Progenitor cell of endocrine pancreas (in vitro differentiated cells): Measurements from ENCODE around the gene SYCE1L. TPM values are rescaled to one million over a fixed set of nuclear protein-coding genes. Genes with fewer than 3 reads are reported as not detected.

Experiments used
- DNase-seq: peaks from one replicate; pipeline ENCODE4 v3.0.0; 2021; ENCODE audit warnings: low spot score; ENCODE audit not compliant: unreplicated experiment
- H3K27ac Mint-ChIP-seq: 2 replicates; pipeline ENCODE4 v1.8.0; 2021; ENCODE audit warnings: mild to moderate bottlenecking, moderate library complexity, mixed read lengths
- H3K27me3 Mint-ChIP-seq: 2 replicates; pipeline ENCODE4 v1.8.0; 2021; ENCODE audit warnings: mixed read lengths
- H3K36me3 Mint-ChIP-seq: 2 replicates; pipeline ENCODE4 v1.8.0; 2022; ENCODE audit warnings: mixed read lengths; ENCODE audit not compliant: insufficient read depth
- H3K4me1 Mint-ChIP-seq: 2 replicates; pipeline ENCODE4 v1.8.0; 2021; ENCODE audit warnings: low read depth, mixed read lengths
- H3K4me3 Mint-ChIP-seq: 2 replicates; pipeline ENCODE4 v1.8.0; 2021; ENCODE audit warnings: low read depth, mild to moderate bottlenecking, moderate library complexity, mixed read lengths
- H3K9me3 Mint-ChIP-seq: 2 replicates; pipeline ENCODE4 v1.8.0; 2021; ENCODE audit warnings: low read depth, mixed read lengths
- total RNA-seq: library from RNA; stranded (reverse); gene quantifications from 2 replicates; pipeline ENCODE4 v1.2.1, GENCODE V29; 2021
- TF ChIP-seq, protein P1 (sequence below): fragments of 200-600 bp; sonication (generic); IDR thresholded peaks from one replicate; pipeline ENCODE4 v1.5.0; 2021; ENCODE audit warnings: antibody characterized with exemption, mild to moderate bottlenecking; ENCODE audit not compliant: unreplicated experiment

Gene SYCE1L
- total RNA-seq, 1 donor from 2014 or later, result 25.6 TPM

GRCh38 chr16:77213542-77214106 lies 14.4 kb downstream of the SYCE1L start:
- peak overlapping the region; percentile 85 for H3K4me3 Mint-ChIP-seq
- no peaks in the 10 kb centered on the region for H3K36me3 Mint-ChIP-seq
- peaks cover 4% of the 10 kb centered on the region for H3K27me3 Mint-ChIP-seq
- no peak for DNase-seq
- peak overlapping the region; percentile 87 for H3K27ac Mint-ChIP-seq
- TF ChIP-seq, protein P1, sequence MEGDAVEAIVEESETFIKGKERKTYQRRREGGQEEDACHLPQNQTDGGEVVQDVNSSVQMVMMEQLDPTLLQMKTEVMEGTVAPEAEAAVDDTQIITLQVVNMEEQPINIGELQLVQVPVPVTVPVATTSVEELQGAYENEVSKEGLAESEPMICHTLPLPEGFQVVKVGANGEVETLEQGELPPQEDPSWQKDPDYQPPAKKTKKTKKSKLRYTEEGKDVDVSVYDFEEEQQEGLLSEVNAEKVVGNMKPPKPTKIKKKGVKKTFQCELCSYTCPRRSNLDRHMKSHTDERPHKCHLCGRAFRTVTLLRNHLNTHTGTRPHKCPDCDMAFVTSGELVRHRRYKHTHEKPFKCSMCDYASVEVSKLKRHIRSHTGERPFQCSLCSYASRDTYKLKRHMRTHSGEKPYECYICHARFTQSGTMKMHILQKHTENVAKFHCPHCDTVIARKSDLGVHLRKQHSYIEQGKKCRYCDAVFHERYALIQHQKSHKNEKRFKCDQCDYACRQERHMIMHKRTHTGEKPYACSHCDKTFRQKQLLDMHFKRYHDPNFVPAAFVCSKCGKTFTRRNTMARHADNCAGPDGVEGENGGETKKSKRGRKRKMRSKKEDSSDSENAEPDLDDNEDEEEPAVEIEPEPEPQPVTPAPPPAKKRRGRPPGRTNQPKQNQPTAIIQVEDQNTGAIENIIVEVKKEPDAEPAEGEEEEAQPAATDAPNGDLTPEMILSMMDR, result no peak
- no peaks in the 10 kb centered on the region for H3K9me3 Mint-ChIP-seq
- H3K4me1 Mint-ChIP-seq, result peaks cover 6% of the 10 kb centered on the region

GRCh38 chr16:77214411-77215138 lies 15.4 kb downstream of the SYCE1L start:
- DNase-seq, result no peak
- Mint-ChIP-seq H3K27ac (no peak overlapping the region), H3K9me3 (no peaks in the 10 kb centered on the region), H3K4me1 (peaks cover 6% of the 10 kb centered on the region), H3K27me3 (peaks cover 4% of the 10 kb centered on the region), H3K4me3 (no peak overlapping the region), H3K36me3 (no peaks in the 10 kb centered on the region)
- TF ChIP-seq, protein P1, result no peak

GRCh38 chr16:77219437-77219836 lies 20.2 kb downstream of the SYCE1L start:
- H3K4me1 Mint-ChIP-seq, result no peaks in the 10 kb centered on the region
- no peaks in the 10 kb centered on the region for H3K9me3 Mint-ChIP-seq

GRCh38 chr16:77220427-77220826 lies 21.2 kb downstream of the SYCE1L start:
- no peak for DNase-seq
- Mint-ChIP-seq H3K9me3 (peaks cover under 1% of the 10 kb centered on the region), H3K36me3 (no peaks in the 10 kb centered on the region), H3K4me1 (no peaks in the 10 kb centered on the region), H3K4me3 (no peak overlapping the region), H3K27me3 (no peaks in the 10 kb centered on the region), H3K27ac (no peak overlapping the region)
- TF ChIP-seq, protein P1, result no peak

More at GRCh38 chr16:77219437-77219836, 20.2 kb downstream of the SYCE1L start:
- Mint-ChIP-seq H3K4me3 (no peak overlapping the region), H3K36me3 (no peaks in the 10 kb centered on the region), H3K27ac (no peak overlapping the region), H3K27me3 (no peaks in the 10 kb centered on the region)
- TF ChIP-seq, protein P1, result no peak
- no peak for DNase-seq

DNA sequence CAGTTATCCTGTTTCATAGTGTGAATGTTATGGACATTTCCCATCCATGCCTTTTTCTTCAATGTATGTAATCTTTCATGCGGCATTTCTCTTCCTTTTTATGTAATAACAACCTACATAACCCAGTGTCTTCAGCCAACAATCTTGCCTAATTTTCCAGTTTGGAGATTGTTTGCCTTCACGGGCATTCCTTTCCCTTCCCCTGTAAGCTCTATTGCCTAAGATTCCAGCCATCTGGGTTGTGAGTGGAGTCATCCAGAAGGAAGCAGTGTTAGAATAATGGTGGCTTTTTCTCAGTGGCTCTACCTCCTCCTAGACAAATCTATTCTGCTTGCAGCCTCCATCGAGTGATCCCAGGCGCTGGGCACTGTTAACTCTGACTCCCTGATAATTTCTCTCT lies 22.3 kb downstream of the SYCE1L start:
- TF ChIP-seq, protein P1, result no peak
- no peaks in the 10 kb centered on the region for H3K36me3 Mint-ChIP-seq
- no peaks in the 10 kb centered on the region for H3K27me3 Mint-ChIP-seq
- DNase-seq, result no peak
- no peak overlapping the region for H3K27ac Mint-ChIP-seq
- H3K4me3 Mint-ChIP-seq, result no peak overlapping the region
- no peaks in the 10 kb centered on the region for H3K4me1 Mint-ChIP-seq
- peaks cover 4% of the 10 kb centered on the region for H3K9me3 Mint-ChIP-seq
